Neural progenitor cell (in vitro differentiated cells): ENCODE data around the gene ACOT7.

Source experiments
- EZH2 ChIP-seq: fragments of 200-600 bp; sonication (generic); IDR thresholded peaks from 2 replicates; pipeline ENCODE4 v1.6.1; 2017; ENCODE audit warnings: antibody characterized with exemption, mild to moderate bottlenecking, moderate library complexity
- EZH2phosphoT487 ChIP-seq: fragments of 200-600 bp; sonication (generic); IDR thresholded peaks from 2 replicates; pipeline ENCODE4 v1.6.1; 2017; ENCODE audit warnings: antibody characterized with exemption
- TF ChIP-seq, protein P1 (sequence below): fragments of 200-600 bp; sonication (generic); IDR thresholded peaks from 2 replicates; pipeline ENCODE4 v1.5.1; 2017; ENCODE audit warnings: antibody characterized with exemption, mild to moderate bottlenecking

GRCh38 chr1:6270401-6270800, 123.2 kb downstream of the ACOT7 start:
- TF ChIP-seq, protein P1, sequence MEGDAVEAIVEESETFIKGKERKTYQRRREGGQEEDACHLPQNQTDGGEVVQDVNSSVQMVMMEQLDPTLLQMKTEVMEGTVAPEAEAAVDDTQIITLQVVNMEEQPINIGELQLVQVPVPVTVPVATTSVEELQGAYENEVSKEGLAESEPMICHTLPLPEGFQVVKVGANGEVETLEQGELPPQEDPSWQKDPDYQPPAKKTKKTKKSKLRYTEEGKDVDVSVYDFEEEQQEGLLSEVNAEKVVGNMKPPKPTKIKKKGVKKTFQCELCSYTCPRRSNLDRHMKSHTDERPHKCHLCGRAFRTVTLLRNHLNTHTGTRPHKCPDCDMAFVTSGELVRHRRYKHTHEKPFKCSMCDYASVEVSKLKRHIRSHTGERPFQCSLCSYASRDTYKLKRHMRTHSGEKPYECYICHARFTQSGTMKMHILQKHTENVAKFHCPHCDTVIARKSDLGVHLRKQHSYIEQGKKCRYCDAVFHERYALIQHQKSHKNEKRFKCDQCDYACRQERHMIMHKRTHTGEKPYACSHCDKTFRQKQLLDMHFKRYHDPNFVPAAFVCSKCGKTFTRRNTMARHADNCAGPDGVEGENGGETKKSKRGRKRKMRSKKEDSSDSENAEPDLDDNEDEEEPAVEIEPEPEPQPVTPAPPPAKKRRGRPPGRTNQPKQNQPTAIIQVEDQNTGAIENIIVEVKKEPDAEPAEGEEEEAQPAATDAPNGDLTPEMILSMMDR = no peak
- no peak for TF ChIP-seq EZH2
- no peak for TF ChIP-seq EZH2phosphoT487
